ENCODE results near the gene OTUD6A. TPM values are rescaled to one million over a fixed set of nuclear protein-coding genes. Genes with fewer than 3 reads are reported as not detected.

Gene OTUD6A
- total RNA-seq, 1 donor from 2014 or later = not detected

- H3K36me3 ChIP-seq (ENCODE audit: control insufficient read depth, insufficient read depth, low read length) = no peaks in the 10 kb centered on the region
- TF ChIP-seq CTCF (IDR thresholded peaks at IDR 0.05; ENCODE audit: insufficient read depth, low read length, severe bottlenecking) = peak; percentile 64
- H3K27me3 ChIP-seq (ENCODE audit: control insufficient read depth, insufficient read depth, low read length) = no peaks in the 10 kb centered on the region
- H3K4me3 ChIP-seq (ENCODE audit: low read depth, low read length) = no peak overlapping the region
- FAIRE-seq (no peak), DNase-seq (ENCODE audit: low read depth) (no peak)
Observed at GRCh38 chrX:70033348-70034051, 28.8 kb upstream of the OTUD6A start.

- no peak for TF ChIP-seq CTCF (IDR thresholded peaks at IDR 0.05; ENCODE audit: insufficient read depth, low read length, severe bottlenecking)
- DNase-seq (ENCODE audit: low read depth) (peak; percentile 73), FAIRE-seq (no peak)
- Histone ChIP-seq H3K27me3 (ENCODE audit: control insufficient read depth, insufficient read depth, low read length) (no peaks in the 10 kb centered on the region), H3K4me3 (ENCODE audit: low read depth, low read length) (no peak overlapping the region), H3K36me3 (ENCODE audit: control insufficient read depth, insufficient read depth, low read length) (no peaks in the 10 kb centered on the region)
Observed at GRCh38 chrX:70034646-70035045, 27.6 kb upstream of the OTUD6A start.

- FAIRE-seq (no peak), DNase-seq (ENCODE audit: low read depth) (no peak)
- Histone ChIP-seq H3K36me3 (ENCODE audit: control insufficient read depth, insufficient read depth, low read length) (no peaks in the 10 kb centered on the region), H3K4me3 (ENCODE audit: low read depth, low read length) (no peak overlapping the region), H3K27me3 (ENCODE audit: control insufficient read depth, insufficient read depth, low read length) (no peaks in the 10 kb centered on the region)
- TF ChIP-seq CTCF (IDR thresholded peaks at IDR 0.05; ENCODE audit: insufficient read depth, low read length, severe bottlenecking) = no peak
Observed at GRCh38 chrX:70038515-70038914, 23.7 kb upstream of the OTUD6A start.

GRCh38 chrX:70038951-70039350, 23.3 kb upstream of the OTUD6A start:
- Histone ChIP-seq H3K27me3 (ENCODE audit: control insufficient read depth, insufficient read depth, low read length) (no peaks in the 10 kb centered on the region), H3K36me3 (ENCODE audit: control insufficient read depth, insufficient read depth, low read length) (no peaks in the 10 kb centered on the region), H3K4me3 (ENCODE audit: low read depth, low read length) (no peak overlapping the region)
- no peak for TF ChIP-seq CTCF (IDR thresholded peaks at IDR 0.05; ENCODE audit: insufficient read depth, low read length, severe bottlenecking)
- no peak for DNase-seq (ENCODE audit: low read depth)
- FAIRE-seq = no peak

GRCh38 chrX:70039758-70040157, 22.5 kb upstream of the OTUD6A start:
- FAIRE-seq (no peak), DNase-seq (ENCODE audit: low read depth) (peak; percentile 47)
- Histone ChIP-seq H3K36me3 (ENCODE audit: control insufficient read depth, insufficient read depth, low read length) (no peaks in the 10 kb centered on the region), H3K4me3 (ENCODE audit: low read depth, low read length) (no peak overlapping the region), H3K27me3 (ENCODE audit: control insufficient read depth, insufficient read depth, low read length) (no peaks in the 10 kb centered on the region)
- no peak for TF ChIP-seq CTCF (IDR thresholded peaks at IDR 0.05; ENCODE audit: insufficient read depth, low read length, severe bottlenecking)

GRCh38 chrX:70041993-70042392, 20.3 kb upstream of the OTUD6A start:
- Histone ChIP-seq H3K4me3 (ENCODE audit: low read depth, low read length) (no peak overlapping the region), H3K36me3 (ENCODE audit: control insufficient read depth, insufficient read depth, low read length) (no peaks in the 10 kb centered on the region), H3K27me3 (ENCODE audit: control insufficient read depth, insufficient read depth, low read length) (no peaks in the 10 kb centered on the region)
- FAIRE-seq (no peak), DNase-seq (ENCODE audit: low read depth) (no peak)
- no peak for TF ChIP-seq CTCF (IDR thresholded peaks at IDR 0.05; ENCODE audit: insufficient read depth, low read length, severe bottlenecking)
